ENCODE measurements around the gene NUP37. TPM values are rescaled to one million over a fixed set of nuclear protein-coding genes. Genes with fewer than 3 reads are reported as not detected.

Gene NUP37
- total and polyA plus RNA-seq, 2 of the 13 experiments (the other 11 are each of a cell fraction or from before 2014, with no cell fraction given), result 50.6 to 80.1 TPM

DNA sequence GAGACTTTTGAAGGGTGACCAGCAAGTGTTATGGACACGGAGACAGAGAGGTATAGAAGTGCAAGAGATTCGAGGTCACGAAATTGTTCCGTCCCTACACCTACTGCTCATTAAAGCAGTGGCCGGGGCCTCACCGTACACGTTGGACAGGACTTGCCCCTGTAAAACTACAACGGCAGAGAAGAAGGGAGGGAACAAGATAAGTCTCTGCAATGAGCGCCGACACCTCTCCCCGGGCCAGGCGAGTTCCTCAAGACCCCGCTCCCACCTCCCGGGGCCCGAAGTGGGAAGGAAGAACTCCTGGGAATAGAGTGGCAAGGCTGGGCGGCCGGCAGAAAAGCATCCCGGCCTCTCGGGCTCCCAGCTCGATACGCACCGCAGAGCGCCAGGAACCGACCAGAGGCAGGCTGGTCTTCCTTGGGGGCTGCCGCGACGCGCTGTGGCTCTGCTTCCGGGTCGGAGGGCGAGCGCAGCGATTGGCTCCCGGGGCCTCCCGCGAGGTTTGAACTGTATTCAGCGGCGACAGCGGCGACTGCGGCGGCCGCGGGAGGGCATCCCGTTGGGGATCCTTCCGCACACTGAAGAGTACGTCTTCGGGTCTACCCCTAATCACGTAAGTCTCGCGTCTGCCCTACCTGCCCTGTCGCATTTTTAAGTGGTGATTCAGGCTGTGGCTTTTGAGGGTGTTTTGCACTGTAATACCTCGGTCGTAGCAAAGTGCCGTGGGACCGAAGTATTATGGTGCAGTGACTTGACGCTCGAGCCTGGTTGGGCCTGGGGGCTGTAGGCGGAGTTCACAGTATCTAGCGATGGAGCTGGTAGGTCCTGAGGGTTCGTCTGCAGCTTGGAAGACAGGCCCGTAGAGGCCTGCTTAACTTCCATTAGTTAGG is at the start of gene NUP37, which contains the start of gene PARPBP (continued):
- TF ChIP-seq, protein P1, sequence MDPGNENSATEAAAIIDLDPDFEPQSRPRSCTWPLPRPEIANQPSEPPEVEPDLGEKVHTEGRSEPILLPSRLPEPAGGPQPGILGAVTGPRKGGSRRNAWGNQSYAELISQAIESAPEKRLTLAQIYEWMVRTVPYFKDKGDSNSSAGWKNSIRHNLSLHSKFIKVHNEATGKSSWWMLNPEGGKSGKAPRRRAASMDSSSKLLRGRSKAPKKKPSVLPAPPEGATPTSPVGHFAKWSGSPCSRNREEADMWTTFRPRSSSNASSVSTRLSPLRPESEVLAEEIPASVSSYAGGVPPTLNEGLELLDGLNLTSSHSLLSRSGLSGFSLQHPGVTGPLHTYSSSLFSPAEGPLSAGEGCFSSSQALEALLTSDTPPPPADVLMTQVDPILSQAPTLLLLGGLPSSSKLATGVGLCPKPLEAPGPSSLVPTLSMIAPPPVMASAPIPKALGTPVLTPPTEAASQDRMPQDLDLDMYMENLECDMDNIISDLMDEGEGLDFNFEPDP (CRISPR knock-in tag; conservative IDR thresholded peaks at IDR 0.05), result 0 out of 2 replicates have a peak, but pooled peaks have one; percentile 49
- peak; percentile 95; the same call in 2 of the 3 replicates for TF ChIP-seq MXI1 (IDR thresholded peaks at IDR 0.05; ENCODE audit: borderline replicate concordance, low read depth, low read length)
- TF ChIP-seq ZFP1 (CRISPR knock-in tag; IDR thresholded peaks at IDR 0.05), result peak; percentile 65; the same call in 1 of the 2 replicates
- TF ChIP-seq KLF16 (CRISPR knock-in tag; IDR thresholded peaks at IDR 0.05), result peak; percentile 80 to 92; a peak in 3 of 4 replicates
- TF ChIP-seq, protein P2, sequence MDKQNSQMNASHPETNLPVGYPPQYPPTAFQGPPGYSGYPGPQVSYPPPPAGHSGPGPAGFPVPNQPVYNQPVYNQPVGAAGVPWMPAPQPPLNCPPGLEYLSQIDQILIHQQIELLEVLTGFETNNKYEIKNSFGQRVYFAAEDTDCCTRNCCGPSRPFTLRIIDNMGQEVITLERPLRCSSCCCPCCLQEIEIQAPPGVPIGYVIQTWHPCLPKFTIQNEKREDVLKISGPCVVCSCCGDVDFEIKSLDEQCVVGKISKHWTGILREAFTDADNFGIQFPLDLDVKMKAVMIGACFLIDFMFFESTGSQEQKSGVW (CRISPR knock-in tag; IDR thresholded peaks at IDR 0.05; ENCODE audit: borderline replicate concordance), result no peak
- TF ChIP-seq ZNF264 (CRISPR knock-in tag; IDR thresholded peaks at IDR 0.05), result 0 out of 2 replicates have a peak, but pooled peaks have one; percentile 41
- TF ChIP-seq ZNF614 (CRISPR knock-in tag; IDR thresholded peaks at IDR 0.05; ENCODE audit: borderline replicate concordance), result peak; percentile 82; the same call in 1 of the 2 replicates
- 0 out of 2 replicates have a peak, but pooled peaks have one; percentile 45 for TF ChIP-seq ZNF674 (CRISPR knock-in tag; IDR thresholded peaks at IDR 0.05; ENCODE audit: low read depth)
- TF ChIP-seq, protein P3, sequence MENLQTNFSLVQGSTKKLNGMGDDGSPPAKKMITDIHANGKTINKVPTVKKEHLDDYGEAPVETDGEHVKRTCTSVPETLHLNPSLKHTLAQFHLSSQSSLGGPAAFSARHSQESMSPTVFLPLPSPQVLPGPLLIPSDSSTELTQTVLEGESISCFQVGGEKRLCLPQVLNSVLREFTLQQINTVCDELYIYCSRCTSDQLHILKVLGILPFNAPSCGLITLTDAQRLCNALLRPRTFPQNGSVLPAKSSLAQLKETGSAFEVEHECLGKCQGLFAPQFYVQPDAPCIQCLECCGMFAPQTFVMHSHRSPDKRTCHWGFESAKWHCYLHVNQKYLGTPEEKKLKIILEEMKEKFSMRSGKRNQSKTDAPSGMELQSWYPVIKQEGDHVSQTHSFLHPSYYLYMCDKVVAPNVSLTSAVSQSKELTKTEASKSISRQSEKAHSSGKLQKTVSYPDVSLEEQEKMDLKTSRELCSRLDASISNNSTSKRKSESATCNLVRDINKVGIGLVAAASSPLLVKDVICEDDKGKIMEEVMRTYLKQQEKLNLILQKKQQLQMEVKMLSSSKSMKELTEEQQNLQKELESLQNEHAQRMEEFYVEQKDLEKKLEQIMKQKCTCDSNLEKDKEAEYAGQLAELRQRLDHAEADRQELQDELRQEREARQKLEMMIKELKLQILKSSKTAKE (CRISPR knock-in tag; IDR thresholded peaks at IDR 0.05; ENCODE audit: borderline replicate concordance), result no peak; the same call in 1 of the 2 replicates
- TF ChIP-seq ZNF501 (CRISPR knock-in tag; IDR thresholded peaks at IDR 0.05), result peak; percentile 78
- TF ChIP-seq, protein P4, sequence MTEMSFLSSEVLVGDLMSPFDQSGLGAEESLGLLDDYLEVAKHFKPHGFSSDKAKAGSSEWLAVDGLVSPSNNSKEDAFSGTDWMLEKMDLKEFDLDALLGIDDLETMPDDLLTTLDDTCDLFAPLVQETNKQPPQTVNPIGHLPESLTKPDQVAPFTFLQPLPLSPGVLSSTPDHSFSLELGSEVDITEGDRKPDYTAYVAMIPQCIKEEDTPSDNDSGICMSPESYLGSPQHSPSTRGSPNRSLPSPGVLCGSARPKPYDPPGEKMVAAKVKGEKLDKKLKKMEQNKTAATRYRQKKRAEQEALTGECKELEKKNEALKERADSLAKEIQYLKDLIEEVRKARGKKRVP (CRISPR knock-in tag; IDR thresholded peaks at IDR 0.05), result peak in 1 of 2 experiments; percentile 62; a peak in 1 of 4 replicates
- no peak for TF ChIP-seq ATF7 (IDR thresholded peaks at IDR 0.05)
- 0 out of 2 replicates have a peak, but pooled peaks have one; percentile 23 for TF ChIP-seq ATF7 (CRISPR knock-in tag; IDR thresholded peaks at IDR 0.05)
- TF ChIP-seq RXRA (CRISPR knock-in tag; IDR thresholded peaks at IDR 0.05), result peak; percentile 70
- TF ChIP-seq BORCS8-MEF2B (CRISPR knock-in tag; IDR thresholded peaks at IDR 0.05), result peak; percentile 97
- no peak for TF ChIP-seq ZNF180 (CRISPR knock-in tag; IDR thresholded peaks at IDR 0.05; ENCODE audit: borderline replicate concordance, low read depth)
- TF ChIP-seq POLR2G (IDR thresholded peaks at IDR 0.05; ENCODE audit: low read depth, low read length), result peak; percentile 92
- TF ChIP-seq MYC (CRISPR knock-in tag; IDR thresholded peaks at IDR 0.05; ENCODE audit: borderline replicate concordance), result peak; percentile 86
- TF ChIP-seq, protein P5, sequence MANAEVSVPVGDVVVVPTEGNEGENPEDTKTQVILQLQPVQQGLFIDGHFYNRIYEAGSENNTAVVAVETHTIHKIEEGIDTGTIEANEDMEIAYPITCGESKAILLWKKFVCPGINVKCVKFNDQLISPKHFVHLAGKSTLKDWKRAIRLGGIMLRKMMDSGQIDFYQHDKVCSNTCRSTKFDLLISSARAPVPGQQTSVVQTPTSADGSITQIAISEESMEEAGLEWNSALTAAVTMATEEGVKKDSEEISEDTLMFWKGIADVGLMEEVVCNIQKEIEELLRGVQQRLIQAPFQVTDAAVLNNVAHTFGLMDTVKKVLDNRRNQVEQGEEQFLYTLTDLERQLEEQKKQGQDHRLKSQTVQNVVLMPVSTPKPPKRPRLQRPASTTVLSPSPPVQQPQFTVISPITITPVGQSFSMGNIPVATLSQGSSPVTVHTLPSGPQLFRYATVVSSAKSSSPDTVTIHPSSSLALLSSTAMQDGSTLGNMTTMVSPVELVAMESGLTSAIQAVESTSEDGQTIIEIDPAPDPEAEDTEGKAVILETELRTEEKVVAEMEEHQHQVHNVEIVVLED (CRISPR knock-in tag; IDR thresholded peaks at IDR 0.05; ENCODE audit: borderline replicate concordance), result peak; percentile 87
- peak; percentile 76; the same call in 1 of the 2 replicates for TF ChIP-seq ZBTB7B (CRISPR knock-in tag; IDR thresholded peaks at IDR 0.05)
- TF ChIP-seq CHD2 (IDR thresholded peaks at IDR 0.05; ENCODE audit: low read depth, low read length), result peak; percentile 93
- TF ChIP-seq ZNF761 (CRISPR knock-in tag; conservative IDR thresholded peaks at IDR 0.05), result no peak
